Dermis lymphatic vessel endothelial cell (primary cell): ENCODE results near the gene LNX2. TPM values are rescaled to one million over a fixed set of nuclear protein-coding genes. Genes with fewer than 3 reads are reported as not detected.

Experiments used
- total RNA-seq: library from RNA; depleted of rRNA; stranded (reverse); fragments of >200 nt; gene quantifications from 2 replicates; pipeline ENCODE4 v1.2.1, GENCODE V29; 2014

Gene LNX2
- total RNA-seq, result 11.5 and 13.4 TPM in 2 replicates

DNA sequence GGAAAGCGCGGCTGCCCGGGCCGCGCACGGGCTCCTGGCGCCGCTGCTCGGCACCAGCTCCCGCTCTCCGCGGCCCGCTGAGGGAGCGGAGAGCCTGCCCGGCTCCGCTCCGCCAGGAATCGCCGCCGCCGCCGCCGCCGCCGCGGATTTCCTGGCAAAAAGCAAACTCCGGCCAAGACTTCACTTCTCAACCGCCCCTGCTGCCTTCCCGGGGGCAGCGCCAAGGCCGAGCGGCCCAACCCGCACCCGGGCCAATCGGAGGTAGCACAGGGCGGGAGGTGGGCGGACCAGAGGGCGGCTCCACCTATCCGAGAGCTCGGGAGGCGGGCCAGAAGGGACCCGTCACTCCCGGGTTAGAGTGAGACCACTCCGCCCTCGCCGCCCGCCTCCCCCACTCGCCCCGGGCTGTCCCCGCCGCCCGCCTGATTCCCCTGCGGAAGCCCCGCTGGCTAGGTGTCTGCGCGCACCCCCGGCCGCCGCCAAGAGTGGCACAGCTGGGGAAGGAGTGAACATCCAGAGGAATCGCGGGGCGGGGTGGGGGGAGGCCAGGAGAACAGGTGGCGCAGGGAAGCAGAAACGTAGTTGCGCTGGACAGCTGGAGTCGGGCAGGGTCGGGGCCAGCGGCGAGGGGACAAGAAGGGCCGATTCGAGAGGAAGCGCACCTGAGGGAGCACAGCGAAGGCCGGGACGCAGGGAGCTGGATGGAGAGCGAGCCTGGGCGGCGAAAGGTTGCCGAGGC is at the start of gene LNX2:
TSS of gene LNX2 (minus strand) at position 153 of the 739 bp plus-strand sequence. CDS start 38,826 bp downstream, outside the sequence.

GRCh38 chr13:27621366-27622101 is 1.2 kb upstream of the LNX2 start, which contains the start of gene POLR1D:
POLR1D (plus strand) TSS chr13:27621892; CDS start chr13:27621984, 92 bp downstream.

Other genes with a start within 250 kb of the LNX2 start
- 84.4 and 92.8 TPM in 2 replicates for gene GTF3A, start 195.9 kb downstream of the LNX2 start, total RNA-seq
- 44.6 and 55.7 TPM in 2 replicates for gene MTIF3, start 170.0 kb downstream of the LNX2 start, total RNA-seq
- gene POLR1D, start 1.4 kb upstream of the LNX2 start, total RNA-seq, result 94.4 and 114 TPM in 2 replicates
- not detected in 2 replicates for gene GSX1, start 172.0 kb upstream of the LNX2 start, total RNA-seq